ENCODE measurements around the gene CTIF. TPM values are rescaled to one million over a fixed set of nuclear protein-coding genes. Genes with fewer than 3 reads are reported as not detected.
A peak's percentile ranks its signal among the peaks of the same experiment; 100 is the strongest.

The CTIF gene
- total RNA-seq, 2 donors from 2014 or later: 64.9 to 70.6 TPM

GRCh38 chr18:48757906-48758305, 219.1 kb downstream of the CTIF start:
- DNase-seq (no peak), ATAC-seq (no peak)
- intact Hi-C loops (cut with DNase I): no loop called here

DNA sequence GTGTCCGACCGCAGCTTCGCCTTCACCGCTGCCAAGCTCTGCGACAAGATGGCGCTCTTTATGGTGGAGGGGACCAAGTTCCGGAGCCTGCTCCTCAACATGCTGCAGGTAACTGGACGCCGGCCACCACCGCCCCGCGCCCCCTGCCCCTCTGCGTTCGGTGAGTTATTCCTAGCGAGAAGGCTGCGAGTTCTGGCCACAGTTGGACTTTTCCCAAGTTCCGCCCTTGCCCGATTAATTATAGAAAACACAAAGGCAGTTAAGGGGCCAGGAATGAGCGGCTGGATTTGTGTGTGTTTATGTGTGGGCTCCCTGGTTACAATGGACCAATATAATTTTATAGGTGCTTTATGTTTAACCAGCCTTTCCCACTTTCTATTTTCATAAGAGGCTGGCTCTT, 222.8 kb downstream of the CTIF start:
- intact Hi-C loops (cut with DNase I): no loop called here
- ATAC-seq: no peak

DNA sequence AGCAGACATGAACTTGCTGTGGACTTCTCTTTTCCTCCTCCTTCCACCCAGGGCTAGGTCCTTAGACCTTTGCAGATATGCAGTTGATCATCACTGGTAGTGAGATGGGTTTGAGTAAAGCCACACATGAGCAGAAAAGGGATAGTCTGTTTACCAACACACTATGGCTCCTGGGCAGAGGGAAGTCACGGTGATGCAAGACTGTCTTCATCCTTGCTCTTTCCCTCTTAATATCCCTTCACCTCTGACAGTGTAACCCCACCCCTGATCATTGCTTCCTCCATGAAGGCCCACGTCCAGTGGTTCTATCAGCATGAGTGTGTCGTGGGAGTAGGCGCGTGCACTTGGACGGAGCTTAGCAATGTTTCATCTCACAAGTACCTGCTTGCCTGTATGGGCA, 223.2 kb downstream of the CTIF start:
- ATAC-seq: no peak
- intact Hi-C loops (cut with DNase I): no loop called here
- DNase-seq: no peak

More for the DNA sequence above, 222.8 kb downstream of the CTIF start:
- DNase-seq: no peak

GRCh38 chr18:48762836-48763718, 224.2 kb downstream of the CTIF start:
- no peak for DNase-seq
- ATAC-seq: peak; percentile 9 to 36
- intact Hi-C loops (cut with DNase I): no loop called here

GRCh38 chr18:48763719-48764100, 224.9 kb downstream of the CTIF start:
- ATAC-seq (no peak), DNase-seq (no peak)
- intact Hi-C loops (cut with DNase I): no loop called here

- ATAC-seq (no peak), DNase-seq (no peak)
- intact Hi-C loops (cut with DNase I): loop anchor here in 1 of 2 donors (5.0 kb wide), 1 partner anchor 48 kb away; no protein-coding TSS in a partner anchor
Observed at GRCh38 chr18:48765053-48765452, 226.2 kb downstream of the CTIF start.

DNA sequence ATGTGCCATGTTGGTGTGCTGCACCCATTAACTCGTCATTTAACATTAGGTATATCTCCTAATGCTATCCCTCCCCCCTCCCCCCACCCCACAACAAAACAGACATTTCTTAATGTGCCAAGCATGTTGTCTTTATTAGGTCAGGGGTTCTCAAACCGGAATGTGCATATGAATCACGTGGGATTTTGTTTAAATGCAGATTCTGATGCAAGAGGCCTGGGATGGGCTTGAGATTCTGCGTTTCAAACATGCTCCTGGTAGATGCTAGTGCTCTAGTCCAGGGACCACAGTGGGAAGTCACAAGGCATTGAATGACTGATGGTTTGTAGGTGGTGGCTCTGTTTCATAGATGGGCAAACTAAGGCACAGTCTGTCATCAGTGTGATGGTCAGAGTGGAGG, 227.2 kb downstream of the CTIF start:
- no peak for ATAC-seq
- intact Hi-C loops (cut with DNase I): loop anchor here in 1 of 2 donors (5.0 kb wide), 1 partner anchor 49 kb away; no protein-coding TSS in a partner anchor
- no peak for DNase-seq

- DNase-seq: no peak
- intact Hi-C loops (cut with DNase I): loop anchor here in 1 of 2 donors (5.0 kb wide), 1 partner anchor 49 kb away; no protein-coding TSS in a partner anchor
Observed at GRCh38 chr18:48766487-48766886, 227.7 kb downstream of the CTIF start.

DNA sequence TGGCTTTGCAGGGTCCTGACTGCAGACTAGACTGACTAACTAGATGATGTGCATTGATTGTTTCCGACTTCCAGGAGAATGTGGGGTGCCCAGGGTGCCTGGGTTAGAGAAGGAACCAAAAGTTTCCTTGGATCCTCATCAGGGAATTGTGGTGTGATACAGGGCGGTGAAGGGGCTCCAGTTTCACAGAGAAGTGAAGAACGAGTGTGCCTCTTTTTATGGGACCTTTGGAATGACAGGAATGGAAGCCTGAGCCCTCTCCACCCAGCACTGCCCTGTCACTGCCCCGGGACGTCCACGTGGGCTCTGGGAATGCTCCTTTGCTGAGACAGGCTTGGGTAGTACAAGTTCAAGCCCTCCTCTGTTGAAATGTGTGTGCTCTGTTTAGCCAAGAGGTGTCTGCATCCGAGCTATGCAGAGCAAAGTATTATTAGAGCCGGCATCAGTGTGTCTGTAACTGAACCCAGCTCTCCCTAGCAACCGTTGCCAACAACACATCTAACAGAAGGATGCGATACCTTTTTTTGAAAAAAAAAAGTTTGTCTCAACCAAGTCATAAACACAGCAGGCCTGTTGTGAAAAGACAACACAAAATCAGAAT, 228.4 kb downstream of the CTIF start:
- DNase-seq: peak; percentile 50
- intact Hi-C loops (cut with DNase I): loop anchor here in 1 of 2 donors (5.0 kb wide), 1 partner anchor 50 kb away; no protein-coding TSS in a partner anchor
- peak; percentile 81 to 83 for ATAC-seq

More at GRCh38 chr18:48766487-48766886, 227.7 kb downstream of the CTIF start:
- ATAC-seq: no peak

DNA sequence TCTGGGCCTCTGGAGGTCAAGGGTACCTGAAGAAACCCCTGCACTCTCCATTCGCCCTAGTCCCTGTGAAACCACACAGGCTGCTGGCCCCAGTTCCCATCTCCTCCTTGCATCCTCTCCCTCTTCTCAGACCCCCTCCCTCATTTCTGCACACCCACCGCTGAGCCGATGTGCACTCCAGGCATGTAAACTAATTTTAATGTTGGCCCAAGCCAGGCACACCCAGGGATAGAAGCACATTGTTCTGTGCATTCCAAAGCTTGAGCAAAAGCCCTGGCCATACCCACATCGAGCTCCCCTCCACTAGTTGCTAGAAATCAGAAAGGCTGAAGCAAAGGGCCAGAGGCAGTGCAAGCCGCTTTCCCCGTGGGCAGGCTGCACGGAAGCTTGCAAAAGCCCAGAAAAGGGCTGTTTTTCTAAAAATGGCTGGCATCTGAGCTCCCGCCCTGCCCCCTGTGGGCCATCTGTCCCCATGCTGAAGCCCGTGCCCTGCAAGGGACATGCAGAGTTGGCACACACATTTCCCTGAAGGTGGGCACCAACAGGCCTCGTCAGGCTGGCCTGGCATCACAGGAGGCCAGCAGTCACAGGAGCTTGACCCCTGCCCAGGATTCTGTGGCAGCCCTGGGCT, 230.3 kb downstream of the CTIF start:
- intact Hi-C loops (cut with DNase I): loop anchor here in 1 of 2 donors (5.0 kb wide), 1 partner anchor 52 kb away; no protein-coding TSS in a partner anchor
- no peak for DNase-seq
- no peak for ATAC-seq

DNA sequence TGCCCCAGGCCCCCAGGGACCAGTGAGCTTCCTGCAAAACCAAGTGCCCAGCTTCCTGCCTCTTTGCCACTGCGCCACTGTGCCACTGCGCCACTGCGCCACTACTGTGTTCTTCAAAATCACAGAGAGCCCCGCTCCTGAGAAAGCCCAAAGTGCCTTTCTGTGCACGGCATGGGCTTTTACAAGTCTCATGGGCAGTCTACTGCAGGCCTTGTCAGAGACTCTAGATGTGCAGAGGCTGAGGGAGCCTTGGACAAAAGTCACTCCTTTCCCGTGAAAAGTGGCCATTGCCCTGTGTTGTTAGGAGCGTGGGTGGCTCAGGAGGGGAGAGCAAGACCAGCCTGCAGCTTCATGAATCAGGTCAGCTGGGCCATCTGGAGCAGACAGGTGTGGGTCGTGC, 231.4 kb downstream of the CTIF start:
- DNase-seq (no peak), ATAC-seq (no peak)
- intact Hi-C loops (cut with DNase I): loop anchor here in 1 of 2 donors (10.0 kb wide), 3 partner anchors 85 to 275 kb away; no protein-coding TSS in a partner anchor

- ATAC-seq (peak; percentile 56 to 59), DNase-seq (peak; percentile 56)
- intact Hi-C loops (cut with DNase I): loop anchor here in 1 of 2 donors (10.0 kb wide), 3 partner anchors 87 to 273 kb away; no protein-coding TSS in a partner anchor
Observed at GRCh38 chr18:48771641-48772375, 233.0 kb downstream of the CTIF start.

GRCh38 chr18:48772457-48772856, 233.6 kb downstream of the CTIF start:
- intact Hi-C loops (cut with DNase I): loop anchor here in 1 of 2 donors (10.0 kb wide), 3 partner anchors 88 to 272 kb away; no protein-coding TSS in a partner anchor
- no peak for ATAC-seq
- DNase-seq: no peak

DNA sequence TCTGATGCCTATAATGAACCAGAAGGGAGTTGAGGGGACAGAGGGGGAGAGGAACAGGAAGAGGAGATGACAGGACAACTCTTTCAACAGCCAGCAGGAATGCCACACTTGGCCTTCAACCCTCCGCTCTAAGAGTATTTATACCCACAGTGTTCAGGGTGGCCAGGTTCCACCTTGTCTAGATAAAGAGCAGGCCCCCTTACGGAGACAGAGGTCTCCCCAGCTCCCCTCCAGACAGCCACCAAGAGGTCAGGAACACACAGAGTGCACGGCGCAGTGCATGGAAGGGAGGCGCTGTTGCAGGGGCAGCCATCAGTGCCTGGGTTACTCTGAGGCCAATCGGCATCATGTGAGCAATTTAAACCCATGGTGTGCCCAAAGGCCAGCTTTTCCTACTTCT, 235.0 kb downstream of the CTIF start:
- intact Hi-C loops (cut with DNase I): loop anchor here in 1 of 2 donors (10.0 kb wide), 3 partner anchors 89 to 271 kb away; no protein-coding TSS in a partner anchor
- DNase-seq (no peak), ATAC-seq (peak; percentile 14 to 52)

GRCh38 chr18:48774941-48775340, 236.1 kb downstream of the CTIF start:
- ATAC-seq: no peak
- intact Hi-C loops (cut with DNase I): loop anchor here (5.0 to 10.0 kb wide), 4 partner anchors 90 to 270 kb away; no protein-coding TSS in a partner anchor

GRCh38 chr18:48775372-48776155, 236.7 kb downstream of the CTIF start:
- DNase-seq: no peak
- intact Hi-C loops (cut with DNase I): loop anchor here (5.0 to 10.0 kb wide), 4 partner anchors 91 to 269 kb away; no protein-coding TSS in a partner anchor
- ATAC-seq: no peak

More at GRCh38 chr18:48774941-48775340, 236.1 kb downstream of the CTIF start:
- DNase-seq: no peak

- DNase-seq: no peak
- ATAC-seq: no peak
- intact Hi-C loops (cut with DNase I): loop anchor here (5.0 to 10.0 kb wide), 4 partner anchors 91 to 269 kb away; no protein-coding TSS in a partner anchor
Observed at GRCh38 chr18:48776156-48776555, 237.3 kb downstream of the CTIF start.
